GM12878 (cell line): ENCODE measurements around the gene ANKRD16. TPM values are rescaled to one million over a fixed set of nuclear protein-coding genes. Genes with fewer than 3 reads are reported as not detected.

Experiments used
- BCL11A ChIP-seq: IDR thresholded peaks from 2 replicates; pipeline ENCODE4 v1.6.1; 2011; ENCODE audit warnings: low read depth, low read length
- BCL3 ChIP-seq: IDR thresholded peaks from 2 replicates; pipeline ENCODE4 v1.6.1; 2011; ENCODE audit warnings: borderline replicate concordance, low read depth, mild to moderate bottlenecking, moderate library complexity, low read length; ENCODE audit not compliant: insufficient read depth, poor library complexity, severe bottlenecking
- BHLHE40 ChIP-seq, 2 experiments: fragments of 450-650 bp in 1 of 2; IDR thresholded peaks; 2 replicates each; pipeline ENCODE4 v1.6.1; 2011 to 2017; ENCODE audit warnings: low read depth in 2 of 2, borderline replicate concordance in 1 of 2, improper control_type of control experiment in 1 of 2, low read length in 1 of 2, mild to moderate bottlenecking in 1 of 2
- CEBPZ ChIP-seq: fragments of 150-350 bp; IDR thresholded peaks from 2 replicates; pipeline ENCODE4 v1.6.1; 2016; ENCODE audit warnings: low read depth, low read length
- HCFC1 ChIP-seq: fragments of 150-350 bp; IDR thresholded peaks from 2 replicates; pipeline ENCODE4 v1.6.1; 2014; ENCODE audit warnings: low read length
- HSF1 ChIP-seq: fragments of 150-350 bp; IDR thresholded peaks from 2 replicates; pipeline ENCODE4 v1.6.1; 2014; ENCODE audit warnings: mild to moderate bottlenecking, low read depth, low read length
- MEF2A ChIP-seq: IDR thresholded peaks from 2 replicates; pipeline ENCODE4 v1.6.1; 2011; ENCODE audit warnings: low read depth, mild to moderate bottlenecking, low read length, moderate library complexity; ENCODE audit not compliant: insufficient read depth
- MTA2 ChIP-seq: fragments of 450-650 bp; IDR thresholded peaks from 2 replicates; pipeline ENCODE4 v1.6.1; 2016; ENCODE audit warnings: low read depth, mild to moderate bottlenecking, moderate library complexity
- NFIC ChIP-seq: IDR thresholded peaks from 2 replicates; pipeline ENCODE4 v1.6.1; 2012; ENCODE audit warnings: low read depth, mild to moderate bottlenecking, inconsistent platforms, low read length, moderate library complexity
- NKRF ChIP-seq: fragments of 450-650 bp; conservative IDR thresholded peaks from 2 replicates; pipeline ENCODE4 v1.6.1; 2017; ENCODE audit warnings: mild to moderate bottlenecking, moderate library complexity
- NR2C1 ChIP-seq: fragments of 450-650 bp; IDR thresholded peaks from 2 replicates; pipeline ENCODE4 v1.6.1; 2017; ENCODE audit warnings: antibody characterized with exemption, mild to moderate bottlenecking, moderate library complexity
- NR2F1 ChIP-seq: fragments of 450-650 bp; conservative IDR thresholded peaks from 2 replicates; pipeline ENCODE4 v1.6.1; 2017; ENCODE audit warnings: mild to moderate bottlenecking
- NRF1 ChIP-seq: conservative IDR thresholded peaks from 2 replicates; pipeline ENCODE4 v1.6.1; 2011; ENCODE audit warnings: mild to moderate bottlenecking, low read depth, low read length, improper control_type of control experiment
- PAX8 ChIP-seq: fragments of 450-650 bp; IDR thresholded peaks from 2 replicates; pipeline ENCODE4 v1.6.1; 2017; ENCODE audit warnings: mild to moderate bottlenecking, moderate library complexity
- POLR2A ChIP-seq: IDR thresholded peaks from 2 replicates; pipeline ENCODE4 v1.6.1; 2011; ENCODE audit warnings: low read depth, mild to moderate bottlenecking, low read length
- SP1 ChIP-seq: IDR thresholded peaks from one replicate; pipeline ENCODE4 v1.6.1; 2011; ENCODE audit warnings: low read depth, low read length
- SPI1 ChIP-seq: IDR thresholded peaks from 2 replicates; pipeline ENCODE4 v1.6.1; 2011; ENCODE audit warnings: low read depth, mild to moderate bottlenecking, low read length, moderate library complexity, borderline replicate concordance; ENCODE audit not compliant: insufficient read depth
- SUZ12 ChIP-seq: fragments of 200-600 bp; sonication (generic); IDR thresholded peaks from one replicate; pipeline ENCODE4 v1.6.1; 2018; ENCODE audit warnings: antibody characterized with exemption, mild to moderate bottlenecking; ENCODE audit not compliant: unreplicated experiment
- TAF1 ChIP-seq: IDR thresholded peaks from 2 replicates; pipeline ENCODE4 v1.6.1; 2011; ENCODE audit warnings: mild to moderate bottlenecking, low read depth, low read length, borderline replicate concordance
- TCF12 ChIP-seq: IDR thresholded peaks from 2 replicates; pipeline ENCODE4 v1.6.1; 2011; ENCODE audit warnings: low read depth, mild to moderate bottlenecking, low read length
- YBX1 ChIP-seq: fragments of 450-650 bp; IDR thresholded peaks from 2 replicates; pipeline ENCODE4 v1.6.1; 2016; ENCODE audit warnings: antibody characterized with exemption
- ZBED1 ChIP-seq: IDR thresholded peaks from 2 replicates; pipeline ENCODE4 v1.6.1; 2016; ENCODE audit warnings: borderline replicate concordance
- polyA plus RNA-seq, 11 experiments: library from polyadenylated mRNA; depleted of rRNA in 4 of 11; unstranded in 6 of 11; stranded (reverse) in 5 of 11; fragments of >200 nt; fragmentation: Nextera tagmentation in 4 of 11; fragmentation: Illumina TruSeq in 1 of 11; extraction: Ambion mirVana in 4 of 11; extraction: Trizol in 1 of 11; gene quantifications; 1 replicate in 1 of 11; 2 replicates in 10 of 11; pipeline versions ENCODE4 v1.2.1 to v1.2.3, GENCODE V29; 2011 to 2016; ENCODE audit warnings: inconsistent platforms in 2 of 11, missing spikeins in 2 of 11, low read depth in 1 of 11
- total RNA-seq, 4 experiments: library from RNA; depleted of rRNA in 3 of 4; stranded (reverse); fragments of >200 nt in 3 of 4; fragmentation: Illumina TruSeq in 1 of 4; extraction: Trizol in 1 of 4; gene quantifications; 2 replicates each; pipeline versions ENCODE4 v1.2.1 to v1.2.3, GENCODE V29; 2013 to 2021

Gene ANKRD16
- total and polyA plus RNA-seq, 10 of the 15 experiments (the other 5 are each of a cell fraction or from before 2014, with no cell fraction given): 0.57 to 13.6 (median 4.4) TPM

GRCh38 chr10:5840314-5841307, 49.1 kb downstream of the ANKRD16 start (continued):
- peak; percentile 64 for TF ChIP-seq MTA2
- no peak for TF ChIP-seq BCL3
- no peak for TF ChIP-seq NR2C1
- TF ChIP-seq NKRF: peak; percentile 38
- peak; percentile 89 for TF ChIP-seq SPI1
- TF ChIP-seq BHLHE40 (IDR thresholded peaks at IDR 0.05; ENCODE audit: borderline replicate concordance in 1 of 2, low read depth in 2 of 2, low read length in 1 of 2): peak; percentile 93 to 95
- TF ChIP-seq CEBPZ: no peak
- TF ChIP-seq HCFC1: no peak
- peak; percentile 98 for TF ChIP-seq TCF12
- TF ChIP-seq NRF1: no peak
- no peak for TF ChIP-seq HSF1
- TF ChIP-seq BCL11A: no peak; the same call in 1 of the 2 replicates
- peak; percentile 83; the same call in 1 of the 2 replicates for TF ChIP-seq MEF2A
- peak; percentile 77 for TF ChIP-seq NR2F1
- 0 out of 2 replicates have a peak, but pooled peaks have one; percentile 51 for TF ChIP-seq PAX8
- peak; percentile 92 for TF ChIP-seq POLR2A
- TF ChIP-seq TAF1: peak; percentile 49; the same call in 1 of the 2 replicates
- peak; percentile 71 for TF ChIP-seq NFIC
- no peak for TF ChIP-seq SP1
- peak; percentile 81 for TF ChIP-seq ZBED1
- TF ChIP-seq SUZ12: no peak
- no peak for TF ChIP-seq YBX1
